Measurements from ENCODE around the gene DNAJC27. TPM values are rescaled to one million over a fixed set of nuclear protein-coding genes. Genes with fewer than 3 reads are reported as not detected.

DNAJC27 gene
- total RNA-seq, 4 donors from 2014 or later, result 7.1 to 14.2 (median 8.6) TPM

DNA sequence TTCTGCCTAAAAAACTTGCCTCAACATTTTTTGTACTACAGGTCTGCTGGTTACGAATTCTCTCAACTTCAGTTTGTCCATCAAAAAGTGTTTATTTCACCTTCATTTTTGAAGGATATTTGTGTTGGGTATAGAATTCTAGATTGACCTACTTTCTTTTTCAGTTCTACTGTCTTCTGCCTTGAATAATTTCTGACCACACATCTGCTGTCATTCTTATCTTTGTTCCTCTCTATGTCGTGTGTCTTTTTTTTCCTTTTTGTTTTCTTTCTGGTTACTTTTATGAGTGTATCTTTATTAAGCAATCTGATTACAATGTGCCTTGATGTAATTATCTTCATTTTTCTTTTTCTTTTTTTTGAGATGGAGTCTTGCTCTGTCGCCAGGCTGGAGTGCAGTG is 77.0 kb downstream of the DNAJC27 start:
- Histone ChIP-seq H3K27ac (no peak overlapping the region), H3K9me3 (peaks cover 0 to 34% (median 0%) of the 10 kb centered on the region in 3 donors), H3K4me3 (no peak overlapping the region), H3K27me3 (no peaks in the 10 kb centered on the region), H3K4me1 (no peaks in the 10 kb centered on the region), H3K36me3 (no peaks in the 10 kb centered on the region)
- WGBS, 2 donors (ENCODE audit: low coverage in 1 of 2), result 71 to 92% methylated on average over 2 to 3 of the region's 3 CpGs
- TF ChIP-seq POLR2AphosphoS5 (IDR thresholded peaks at IDR 0.05) (no peak), POLR2A (IDR thresholded peaks at IDR 0.05) (no peak)
- no peak for ATAC-seq

DNA sequence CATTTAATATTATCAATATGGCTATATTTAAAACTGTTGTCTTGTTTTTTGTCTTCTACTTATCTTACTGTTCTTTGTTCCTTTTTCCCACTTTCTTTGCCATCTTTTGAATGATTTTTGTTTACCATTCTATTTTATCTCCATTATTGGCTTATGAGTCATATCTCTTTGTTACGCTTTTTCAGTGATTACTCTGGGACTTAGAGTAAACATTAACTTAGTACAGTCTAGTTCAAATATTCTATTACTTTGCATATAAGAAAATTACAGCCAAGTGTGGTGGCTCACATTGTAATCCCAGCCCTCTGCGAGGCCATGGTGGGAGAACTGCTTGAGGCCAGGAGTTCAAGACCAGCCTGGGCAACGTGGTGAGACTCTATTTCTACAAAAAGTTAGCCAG is 77.8 kb downstream of the DNAJC27 start:
- no peak for TF ChIP-seq EP300 (IDR thresholded peaks at IDR 0.05)
- TF ChIP-seq POLR2A (IDR thresholded peaks at IDR 0.05), result no peak
- TF ChIP-seq, protein P1, sequence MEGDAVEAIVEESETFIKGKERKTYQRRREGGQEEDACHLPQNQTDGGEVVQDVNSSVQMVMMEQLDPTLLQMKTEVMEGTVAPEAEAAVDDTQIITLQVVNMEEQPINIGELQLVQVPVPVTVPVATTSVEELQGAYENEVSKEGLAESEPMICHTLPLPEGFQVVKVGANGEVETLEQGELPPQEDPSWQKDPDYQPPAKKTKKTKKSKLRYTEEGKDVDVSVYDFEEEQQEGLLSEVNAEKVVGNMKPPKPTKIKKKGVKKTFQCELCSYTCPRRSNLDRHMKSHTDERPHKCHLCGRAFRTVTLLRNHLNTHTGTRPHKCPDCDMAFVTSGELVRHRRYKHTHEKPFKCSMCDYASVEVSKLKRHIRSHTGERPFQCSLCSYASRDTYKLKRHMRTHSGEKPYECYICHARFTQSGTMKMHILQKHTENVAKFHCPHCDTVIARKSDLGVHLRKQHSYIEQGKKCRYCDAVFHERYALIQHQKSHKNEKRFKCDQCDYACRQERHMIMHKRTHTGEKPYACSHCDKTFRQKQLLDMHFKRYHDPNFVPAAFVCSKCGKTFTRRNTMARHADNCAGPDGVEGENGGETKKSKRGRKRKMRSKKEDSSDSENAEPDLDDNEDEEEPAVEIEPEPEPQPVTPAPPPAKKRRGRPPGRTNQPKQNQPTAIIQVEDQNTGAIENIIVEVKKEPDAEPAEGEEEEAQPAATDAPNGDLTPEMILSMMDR (IDR thresholded peaks at IDR 0.05), result no peak
- TF ChIP-seq POLR2AphosphoS5 (IDR thresholded peaks at IDR 0.05), result no peak
- no peak for ATAC-seq
- Histone ChIP-seq H3K4me1 (no peaks in the 10 kb centered on the region), H3K9me3 (peaks cover 0 to 34% (median 0%) of the 10 kb centered on the region in 3 donors), H3K27me3 (no peaks in the 10 kb centered on the region), H3K4me3 (no peak overlapping the region), H3K36me3 (no peaks in the 10 kb centered on the region), H3K27ac (no peak overlapping the region)
- WGBS, 2 donors (ENCODE audit: low coverage in 1 of 2), result 71 to 79% methylated on average over 2 to 3 of the region's 3 CpGs

Small RNA genes lying within 50 kb of the gene (small RNA-seq; reads per million reads assigned to genes)
- 0 reads per million in 4 donors for gene AC013267.1
- 0 reads per million in 4 donors for gene RF00016
- gene RF00019, result 0 reads per million in 4 donors

Other genes with a start within 250 kb of the DNAJC27 start
- gene PTRHD1, start 178.6 kb downstream of the DNAJC27 start, total RNA-seq, result 10 to 100 TPM; 11.8 to 12.4 (median 12.1) TPM
- 1 to 10 TPM in 3 of 4 donors, under 1 TPM in 1; 0.31 to 3.8 (median 2.8) TPM for gene CENPO, start 178.5 kb downstream of the DNAJC27 start, total RNA-seq
- gene ADCY3, start 51.7 kb downstream of the DNAJC27 start, total RNA-seq, result 10 to 100 TPM; 32.5 to 54.5 (median 39.9) TPM
- gene EFR3B, start 70.1 kb upstream of the DNAJC27 start, total RNA-seq, result 1 to 10 TPM in 3 of 4 donors, under 1 TPM in 1; 0.67 to 2.4 (median 1.5) TPM
- gene POMC, start 196.6 kb upstream of the DNAJC27 start, total RNA-seq, result 10 to 100 TPM in 1 of 4 donors, 1 to 10 TPM in 3; 2.5 to 24.4 (median 5.4) TPM

Measured in gastroesophageal sphincter (tissue), 4 donors.